Stimulated activated CD4-positive, alpha-beta T cell treated with anti-CD3 and anti-CD28 coated beads, Interleukin-2, amount 100 ng/mL, for 48 hours (primary cell): ENCODE data around the gene MT1M.
"Not testable (repeated sequence)": the region's sequence is repeated elsewhere in the genome, so short reads cannot be mapped to it uniquely, and the experiment has no call there.

Source experiments
- DNase-seq, 2 donors: peaks; one replicate each; pipeline ENCODE4 v3.0.0-alpha.2; 2020

Gene MT1M

GRCh38 chr16:56632156-56632847 lies at the start of gene MT1M:
Gene MT1M (plus strand): TSS chr16:56632659. CDS start chr16:56632732, 73 bp downstream.
- DNase-seq: no peak

GRCh38 chr16:56582911-56583310 lies 49.5 kb upstream of the MT1M start:
- DNase-seq: not testable (repeated sequence)

- DNase-seq: no peak
Observed at GRCh38 chr16:56583351-56584168, 48.9 kb upstream of the MT1M start.

GRCh38 chr16:56584276-56584675 lies 48.2 kb upstream of the MT1M start:
- no peak for DNase-seq

- no peak for DNase-seq
Observed at GRCh38 chr16:56588781-56589140, 43.7 kb upstream of the MT1M start.

GRCh38 chr16:56589141-56590039 lies 43.1 kb upstream of the MT1M start, which contains the start of gene MT3:
Gene MT3 (plus strand): TSS chr16:56589528. CDS start chr16:56589591, 63 bp downstream.
- DNase-seq: no peak

GRCh38 chr16:56591377-56592060 lies 40.9 kb upstream of the MT1M start:
- no peak for DNase-seq

GRCh38 chr16:56593573-56594291 lies 38.7 kb upstream of the MT1M start:
- DNase-seq: no peak

GRCh38 chr16:56594292-56594619 lies 38.2 kb upstream of the MT1M start:
- DNase-seq: no peak

- DNase-seq: no peak
Observed at GRCh38 chr16:56600398-56600999, 32.0 kb upstream of the MT1M start.

GRCh38 chr16:56601325-56601724 lies 31.1 kb upstream of the MT1M start:
- DNase-seq: no peak

- no peak for DNase-seq
Observed at GRCh38 chr16:56603589-56603988, 28.9 kb upstream of the MT1M start.

- DNase-seq: no peak
Observed at GRCh38 chr16:56604966-56605365, 27.5 kb upstream of the MT1M start.

- no peak for DNase-seq
Observed at GRCh38 chr16:56605475-56605874, 27.0 kb upstream of the MT1M start.

- no peak for DNase-seq
Observed at GRCh38 chr16:56606071-56606475, 26.4 kb upstream of the MT1M start.

- no peak for DNase-seq
Observed at GRCh38 chr16:56606476-56607108, 25.9 kb upstream of the MT1M start.

GRCh38 chr16:56607109-56607618 lies 25.3 kb upstream of the MT1M start:
- DNase-seq: no peak

- DNase-seq: no peak
Observed at GRCh38 chr16:56607675-56608042, 24.8 kb upstream of the MT1M start.

- peak; percentile 84 to 87 for DNase-seq
Observed at GRCh38 chr16:56608043-56608875, 24.2 kb upstream of the MT1M start, which contains the start of gene MT2A. Gene MT2A (plus strand): TSS chr16:56608584. CDS start chr16:56608656, 72 bp downstream.
